Stimulated activated CD4-positive, alpha-beta T cell treated with anti-CD3 and anti-CD28 coated beads, Interleukin-12 subunit alpha, Interleukin-12 subunit beta, amount 100 ng/mL, for 48 hours (primary cell): ENCODE measurements around the gene BRMS1.
"Not testable (repeated sequence)": the region's sequence is repeated elsewhere in the genome, so short reads cannot be mapped to it uniquely, and the experiment has no call there.

Source experiments
- DNase-seq, 3 donors: peaks; one replicate each; pipeline ENCODE4 v3.0.0-alpha.2; 2020; ENCODE audit warnings: low read depth in 2 of 3, low spot score in 1 of 3

BRMS1 gene

DNA sequence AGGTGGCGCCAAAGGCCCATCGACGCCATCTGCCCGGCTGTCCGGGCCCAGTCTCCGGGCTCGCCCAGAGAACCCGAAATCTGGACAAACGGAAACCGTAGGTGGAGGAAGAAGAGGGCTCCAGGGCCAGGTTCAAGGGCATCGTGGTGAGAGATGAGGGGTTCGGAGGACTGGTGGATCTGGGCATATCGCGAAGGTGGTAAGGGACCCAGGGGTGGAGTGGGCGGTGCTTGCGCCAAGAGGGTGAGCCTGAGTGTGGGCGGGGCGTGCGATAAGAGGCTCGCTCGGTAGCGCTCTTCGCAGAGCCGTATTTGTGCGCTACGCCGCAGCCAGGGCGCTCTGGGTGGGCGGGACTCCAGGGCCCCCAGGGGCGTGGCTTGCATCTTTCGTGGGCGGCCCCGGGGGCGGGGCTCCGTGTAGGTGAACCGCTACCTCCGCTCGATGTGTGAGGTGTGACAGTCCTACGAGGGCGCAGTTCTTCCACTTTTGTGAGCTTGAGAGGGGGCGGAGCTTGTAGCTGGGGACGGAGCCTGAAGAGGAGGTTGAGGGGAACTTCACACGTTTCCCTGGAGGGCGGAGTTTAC, 32.8 kb downstream of the BRMS1 start:
- DNase-seq = peak; percentile 82 to 95 (median 92)

DNA sequence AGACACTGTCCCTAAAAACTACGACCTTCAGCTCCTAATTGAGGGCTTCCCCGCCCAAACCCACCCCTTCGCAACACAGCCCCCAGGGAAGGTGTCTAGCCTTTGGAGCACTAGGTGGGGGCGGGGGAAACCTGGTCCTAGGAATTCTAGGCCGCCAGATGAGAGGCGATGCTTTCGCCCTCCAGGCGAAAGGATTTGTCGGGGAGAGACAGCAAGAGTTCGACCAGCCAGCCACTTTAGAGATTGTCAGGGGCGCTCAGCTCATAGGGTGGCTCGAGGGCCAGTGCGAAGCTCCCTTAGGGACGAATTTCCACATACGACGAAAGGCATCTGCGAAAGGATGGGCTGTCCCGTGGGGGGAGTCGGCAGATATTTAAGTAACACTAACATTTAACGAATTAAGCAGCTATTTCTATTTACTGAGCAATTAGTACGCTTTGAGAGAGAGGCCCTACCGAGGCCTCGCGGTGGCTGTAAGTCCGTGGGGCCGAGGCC, 33.4 kb downstream of the BRMS1 start:
- DNase-seq = no peak

DNA sequence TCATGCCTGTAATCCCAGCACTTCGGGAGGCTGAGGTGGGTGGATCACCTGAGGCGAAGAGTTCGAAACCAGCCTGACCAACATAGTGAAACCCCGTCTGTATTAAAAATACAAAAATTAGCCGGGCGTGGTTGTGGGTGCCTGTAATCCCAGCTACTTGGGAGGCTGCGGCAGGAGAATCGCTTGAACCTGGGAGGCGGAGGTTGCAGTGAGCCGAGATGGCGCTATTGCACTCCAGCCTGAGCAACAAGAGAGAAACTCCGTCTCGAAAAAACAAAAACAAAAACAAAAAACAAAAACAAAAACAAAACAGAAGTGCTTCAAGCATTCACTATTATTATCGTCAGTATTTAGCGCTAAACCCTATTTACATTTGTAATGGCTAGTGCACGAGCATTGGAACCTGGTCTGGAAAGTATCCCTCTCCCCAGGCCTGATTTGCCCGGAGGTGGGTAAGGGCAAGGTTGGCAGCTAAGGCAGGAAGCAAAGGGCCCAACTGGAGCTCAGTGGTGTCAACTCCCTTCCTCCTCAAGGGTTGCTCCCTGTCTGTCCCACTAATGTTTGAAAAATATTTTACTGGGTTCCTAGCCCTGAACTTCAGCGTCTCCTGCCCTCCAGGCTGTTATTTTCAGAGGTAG, 34.0 kb downstream of the BRMS1 start:
- not testable (repeated sequence) for DNase-seq

DNA sequence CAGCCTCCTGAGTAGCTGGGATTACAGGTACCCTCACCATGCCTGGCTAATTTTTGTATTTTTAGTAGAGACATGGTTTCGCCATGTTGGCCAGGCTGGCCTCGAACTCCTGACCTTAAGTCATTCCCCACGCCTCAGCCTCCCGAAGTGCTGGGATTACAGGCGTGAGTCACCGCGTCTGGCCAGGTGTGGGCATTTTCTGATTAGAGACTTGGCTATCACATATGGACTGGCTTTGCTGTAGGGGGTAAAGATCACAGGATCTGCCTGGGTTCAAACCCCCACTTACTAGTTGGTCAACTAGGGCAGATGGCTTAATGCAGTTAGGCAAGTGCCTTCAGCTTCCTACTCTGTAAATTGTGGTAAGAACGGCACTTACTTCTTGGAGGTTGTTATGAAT, 34.6 kb downstream of the BRMS1 start:
- DNase-seq = no peak

DNA sequence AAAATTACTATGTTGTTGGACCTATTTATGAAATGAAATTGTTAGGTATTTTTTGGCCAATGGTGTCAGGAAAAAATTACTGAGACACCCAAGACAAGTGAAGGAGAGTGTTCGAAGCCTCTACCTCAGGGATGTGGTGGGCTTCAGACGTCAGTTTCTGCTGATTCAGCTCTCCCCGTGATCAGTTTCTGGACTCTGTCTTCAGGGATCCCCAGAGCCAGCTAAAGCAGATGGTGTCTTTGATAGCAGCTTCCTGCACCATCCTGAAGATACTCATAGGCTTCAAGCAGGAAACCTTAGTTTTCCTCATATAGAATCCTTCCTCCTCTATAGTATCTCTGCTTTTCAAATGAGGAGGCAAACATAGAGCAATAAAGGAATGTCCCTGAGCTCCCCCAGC, 35.4 kb downstream of the BRMS1 start:
- DNase-seq = no peak

DNA sequence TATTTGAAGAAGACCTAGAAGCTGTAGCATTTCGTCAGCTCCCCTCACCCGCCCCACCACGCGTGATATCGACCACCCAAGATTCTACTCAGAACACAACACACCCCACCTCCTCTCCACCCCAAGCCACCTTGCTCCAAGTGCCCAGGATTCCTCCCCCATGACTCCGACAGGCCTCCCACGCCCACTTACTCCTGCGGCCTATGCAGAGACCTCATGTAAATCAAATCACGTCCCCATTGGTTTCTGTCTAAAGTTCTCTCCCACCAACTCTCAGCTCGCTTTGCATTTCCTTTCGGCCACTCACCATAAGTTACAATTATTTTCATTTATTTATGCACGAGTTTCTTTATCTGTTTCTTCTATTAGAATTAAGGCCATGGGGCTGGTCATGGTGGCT, 42.2 kb downstream of the BRMS1 start:
- no peak for DNase-seq

DNA sequence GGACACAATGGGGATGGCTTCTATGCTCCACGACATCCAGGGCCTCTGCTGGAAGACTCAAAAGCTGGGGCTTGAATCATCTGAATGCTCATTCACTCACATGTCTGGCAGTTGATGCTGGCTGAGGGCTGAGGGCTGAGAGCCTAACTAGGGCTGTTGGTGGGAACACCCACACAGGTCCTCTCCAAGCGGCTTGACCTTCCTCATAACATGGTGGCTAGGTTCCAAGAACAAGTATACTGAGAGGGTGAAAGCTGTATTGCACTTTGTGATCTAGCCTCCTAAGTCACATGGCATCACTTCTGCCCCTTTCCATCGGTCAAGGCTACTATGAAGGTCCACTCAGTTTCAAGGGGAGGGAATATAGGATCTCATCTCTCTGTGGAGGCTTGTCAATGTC, 45.7 kb downstream of the BRMS1 start:
- DNase-seq = no peak

DNA sequence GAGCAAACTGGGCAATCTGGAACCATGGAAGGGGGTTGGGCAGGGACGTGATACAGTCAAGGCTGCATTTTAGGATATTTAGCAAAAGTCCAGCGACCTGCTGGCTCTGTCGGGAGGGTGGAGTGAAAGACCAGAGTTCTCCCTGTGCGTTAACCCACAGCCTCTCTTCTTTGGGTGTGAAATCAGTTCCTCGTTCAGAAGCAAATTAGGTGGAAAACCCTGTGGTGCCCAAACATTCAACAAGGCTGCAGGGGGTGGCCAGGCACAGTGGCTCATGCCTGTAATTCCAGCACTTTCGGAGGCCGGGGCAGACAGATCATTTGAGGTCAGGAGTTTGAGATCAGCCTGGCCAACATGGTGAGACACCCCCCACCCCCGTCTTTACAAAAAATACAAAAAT, 47.3 kb downstream of the BRMS1 start:
- no peak for DNase-seq

DNA sequence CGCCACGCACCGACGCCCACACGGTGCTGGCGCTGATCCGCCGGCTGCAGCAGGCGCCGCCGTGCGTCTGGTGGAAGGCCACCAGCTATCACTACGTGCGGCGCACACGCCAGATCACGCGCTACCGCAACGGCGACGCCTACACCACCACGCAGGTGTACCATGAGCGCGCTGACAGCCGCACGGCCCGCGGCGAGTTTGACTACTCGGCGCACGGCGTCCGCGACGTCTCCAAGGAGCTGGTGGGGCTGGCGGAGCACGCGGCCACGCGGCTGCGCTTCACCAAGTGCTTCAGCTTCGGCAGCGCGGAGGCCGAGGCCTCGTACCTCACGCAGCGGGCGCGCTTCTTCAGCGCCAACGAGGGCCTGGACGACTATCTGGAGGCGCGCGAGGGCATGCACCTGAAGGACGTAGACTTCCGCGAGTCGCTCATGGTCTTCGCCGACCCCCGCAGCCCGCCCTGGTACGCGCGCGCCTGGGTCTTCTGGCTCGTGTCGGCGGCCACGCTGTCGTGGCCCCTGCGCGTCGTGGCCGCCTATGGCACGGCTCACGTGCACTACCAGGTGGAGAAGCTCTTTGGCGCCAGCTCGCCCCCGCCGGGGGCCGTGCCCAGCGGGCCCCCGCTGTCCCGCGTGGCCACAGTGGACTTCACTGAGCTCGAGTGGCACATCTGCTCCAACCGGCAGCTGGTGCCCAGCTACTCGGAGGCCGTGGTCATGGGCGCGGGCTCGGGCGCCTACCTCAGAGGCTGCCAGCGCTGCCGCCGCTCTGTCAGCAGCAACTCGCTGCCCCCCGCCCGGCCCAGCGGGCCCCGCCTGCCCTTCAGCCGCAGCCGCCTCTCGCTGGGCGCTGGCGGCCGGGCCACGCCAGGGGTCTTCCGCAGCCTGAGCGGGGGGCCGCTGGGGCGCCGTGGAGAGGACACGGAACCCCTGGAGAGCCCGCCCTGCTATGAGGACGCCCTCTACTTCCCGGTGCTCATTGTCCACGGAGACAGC, 50.0 kb downstream of the BRMS1 start:
- no peak for DNase-seq

DNA sequence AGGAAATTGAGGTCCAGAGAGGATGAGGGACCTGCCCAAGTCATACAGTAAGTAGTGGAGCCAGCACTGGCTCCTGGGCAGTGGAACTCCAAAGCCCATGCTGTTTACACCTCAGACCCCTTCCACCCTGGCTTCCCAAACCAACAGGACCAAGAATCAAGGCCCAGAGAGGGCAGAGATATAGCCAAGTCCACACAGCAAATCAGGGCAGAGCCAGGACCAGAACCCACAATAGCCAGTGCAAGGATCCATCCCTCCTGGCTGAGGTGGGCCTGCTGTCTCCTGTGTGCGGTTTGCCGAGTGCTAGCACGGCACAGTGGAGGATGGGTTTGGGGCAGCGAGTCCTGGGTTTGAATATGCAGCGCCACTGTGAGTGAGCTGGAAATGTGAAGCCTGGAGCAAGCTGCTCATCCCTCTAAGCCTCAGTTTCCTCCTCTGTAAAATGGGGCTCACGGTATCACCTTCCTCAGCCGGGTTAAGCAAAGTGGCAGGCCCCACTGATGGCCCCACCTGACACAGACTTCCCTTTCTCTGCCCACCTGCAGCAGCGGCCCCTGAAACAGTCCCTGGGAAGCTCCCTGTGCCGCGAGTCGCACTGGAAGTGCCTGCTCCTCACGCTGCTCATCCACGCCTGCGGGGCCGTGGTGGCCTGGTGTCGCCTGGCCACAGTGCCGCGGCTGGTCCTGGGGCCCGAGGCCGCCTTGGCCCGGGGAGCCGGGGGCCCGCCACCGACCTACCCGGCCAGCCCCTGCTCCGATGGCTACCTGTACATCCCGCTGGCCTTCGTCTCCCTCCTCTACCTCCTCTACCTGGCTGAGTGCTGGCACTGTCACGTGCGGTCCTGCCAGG, 50.9 kb downstream of the BRMS1 start:
- DNase-seq = no peak

DNA sequence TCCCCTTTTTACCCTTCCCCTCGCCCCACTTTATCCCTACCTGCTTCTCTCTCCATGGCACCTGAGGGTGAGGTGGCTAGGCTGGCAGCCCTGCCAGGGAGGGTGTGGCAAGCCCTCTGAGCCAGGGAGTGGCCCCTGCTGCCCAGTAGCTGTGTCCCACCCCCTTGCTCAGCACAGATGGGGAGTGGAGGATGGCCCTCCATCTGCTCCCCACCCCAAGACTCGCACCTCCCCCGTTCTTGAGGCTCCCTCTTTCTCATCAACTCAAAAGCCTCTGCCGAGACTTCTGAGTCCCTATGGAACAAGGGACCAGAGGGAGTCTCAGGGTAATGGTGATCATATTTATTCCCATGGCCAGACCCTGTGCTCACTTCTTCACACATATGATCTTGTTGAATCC, 51.6 kb downstream of the BRMS1 start:
- DNase-seq = no peak

DNA sequence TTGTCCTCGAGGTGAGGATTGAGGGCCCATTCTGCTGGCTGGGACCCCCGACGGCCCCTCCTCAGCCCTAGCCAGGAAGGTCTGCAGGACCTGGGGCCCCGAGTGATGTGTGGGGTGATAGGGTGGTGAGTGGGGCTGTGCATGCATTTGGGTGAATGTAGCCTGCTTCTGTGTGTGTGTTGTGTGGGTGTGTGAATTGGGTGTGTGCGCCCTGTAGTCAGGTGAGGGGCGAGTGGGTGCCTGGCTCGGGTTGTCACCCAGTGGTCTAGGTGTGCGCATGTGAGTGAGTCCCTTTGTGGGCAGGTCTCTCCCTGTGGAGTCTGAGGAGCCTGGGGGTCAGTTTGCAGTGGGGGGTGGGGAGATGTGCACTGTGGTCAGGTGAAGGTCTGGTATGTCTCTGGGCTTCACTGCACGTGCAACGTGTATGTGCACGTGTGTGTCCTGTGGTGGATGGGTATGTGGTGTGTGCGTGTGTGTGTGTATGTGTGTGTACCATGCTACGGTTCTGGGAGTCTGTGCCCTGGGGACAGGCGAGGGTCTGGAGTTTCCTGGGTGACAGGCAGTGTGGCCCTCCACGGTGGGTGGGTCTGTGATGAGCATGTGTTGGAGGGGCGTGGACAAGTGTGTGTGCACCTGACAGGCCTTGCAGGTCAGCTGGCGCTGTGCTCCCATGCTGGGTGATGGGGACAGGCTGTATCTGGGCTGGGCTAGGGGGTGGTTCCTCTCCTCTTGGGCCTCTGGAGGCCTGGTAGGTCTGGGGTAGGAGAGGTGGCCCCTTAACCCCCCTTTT, 52.2 kb downstream of the BRMS1 start:
- DNase-seq = no peak

DNA sequence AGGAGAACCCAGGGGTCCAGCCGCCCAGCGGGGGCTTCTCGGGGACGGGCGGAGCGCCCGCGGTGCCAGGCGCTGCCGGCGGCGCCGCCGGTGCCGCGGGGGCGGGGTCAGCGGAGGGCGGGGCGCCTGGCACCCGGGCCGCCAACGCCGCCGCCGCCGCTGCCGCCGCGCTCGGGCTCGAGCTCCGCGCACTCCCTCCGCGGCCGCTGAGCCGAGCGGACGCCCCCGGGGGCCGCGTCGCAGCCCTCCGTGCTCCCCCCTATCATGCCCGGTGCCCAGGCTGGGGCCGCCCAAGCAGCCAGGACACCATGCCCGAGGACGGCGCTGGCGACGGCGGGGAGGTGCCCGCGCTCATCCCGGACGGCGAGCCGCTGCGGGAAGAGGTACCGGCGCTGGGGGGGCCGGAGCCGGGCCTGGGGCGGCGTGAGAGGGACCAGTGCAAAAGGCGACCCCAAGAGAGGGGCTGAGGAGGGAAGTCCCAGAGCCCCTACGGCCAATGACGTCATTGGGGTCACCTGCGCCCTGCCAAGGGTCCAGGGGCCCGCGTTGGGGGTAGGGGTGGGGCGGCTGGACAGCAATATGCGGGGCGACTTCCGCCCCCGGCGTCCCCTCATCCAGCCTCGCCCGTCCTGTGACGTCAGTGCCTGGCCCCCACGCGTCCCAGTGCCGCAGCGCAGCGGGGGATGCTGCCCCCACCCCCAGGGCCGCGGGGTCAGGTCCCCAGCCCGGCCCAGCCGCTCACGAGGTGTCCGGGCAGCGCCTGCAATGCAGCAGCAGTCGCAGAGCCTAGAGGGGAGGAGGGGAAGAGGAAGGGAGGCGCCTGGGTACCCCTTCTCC, 53.0 kb downstream of the BRMS1 start, which contains the start of gene TMEM151A:
TSS of gene TMEM151A (plus strand) at position 189 of the 837 bp plus-strand sequence. CDS start at position 309, 120 bp downstream.
- no peak for DNase-seq

DNA sequence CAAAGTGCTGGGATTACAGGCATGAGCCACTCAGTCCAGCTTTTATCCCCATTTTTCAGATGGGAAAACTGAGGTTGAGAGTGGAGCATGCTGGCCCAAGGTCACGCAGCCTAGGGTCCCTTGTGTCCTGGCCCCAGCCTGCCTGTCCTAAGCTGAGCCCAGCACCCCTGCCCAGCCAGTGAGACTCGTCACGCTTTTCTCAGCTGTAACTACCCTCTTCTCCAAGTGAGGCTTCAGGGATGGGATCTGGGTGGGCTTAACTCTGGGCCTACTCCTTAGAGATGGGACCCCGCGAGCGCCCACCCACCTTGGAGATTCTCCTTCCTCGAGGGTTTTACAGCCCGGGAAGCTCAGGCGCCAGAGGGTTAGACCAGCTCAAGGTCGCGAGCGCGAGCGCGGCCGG, 53.6 kb downstream of the BRMS1 start:
- no peak for DNase-seq

DNA sequence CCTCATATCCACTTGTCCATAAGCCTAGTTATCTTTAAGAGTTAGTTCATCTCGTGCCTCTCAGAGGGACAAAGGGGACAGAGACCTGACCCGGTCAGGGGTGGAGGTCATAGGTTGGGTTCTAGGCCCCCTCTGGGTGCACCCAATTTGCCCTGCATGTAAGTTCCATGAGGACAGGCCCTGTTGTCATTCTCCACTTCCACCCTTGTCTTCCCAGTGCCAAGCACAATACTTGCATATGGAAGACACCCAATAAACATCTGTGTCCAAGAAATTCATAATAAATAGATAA, 54.6 kb downstream of the BRMS1 start:
- DNase-seq = no peak

DNA sequence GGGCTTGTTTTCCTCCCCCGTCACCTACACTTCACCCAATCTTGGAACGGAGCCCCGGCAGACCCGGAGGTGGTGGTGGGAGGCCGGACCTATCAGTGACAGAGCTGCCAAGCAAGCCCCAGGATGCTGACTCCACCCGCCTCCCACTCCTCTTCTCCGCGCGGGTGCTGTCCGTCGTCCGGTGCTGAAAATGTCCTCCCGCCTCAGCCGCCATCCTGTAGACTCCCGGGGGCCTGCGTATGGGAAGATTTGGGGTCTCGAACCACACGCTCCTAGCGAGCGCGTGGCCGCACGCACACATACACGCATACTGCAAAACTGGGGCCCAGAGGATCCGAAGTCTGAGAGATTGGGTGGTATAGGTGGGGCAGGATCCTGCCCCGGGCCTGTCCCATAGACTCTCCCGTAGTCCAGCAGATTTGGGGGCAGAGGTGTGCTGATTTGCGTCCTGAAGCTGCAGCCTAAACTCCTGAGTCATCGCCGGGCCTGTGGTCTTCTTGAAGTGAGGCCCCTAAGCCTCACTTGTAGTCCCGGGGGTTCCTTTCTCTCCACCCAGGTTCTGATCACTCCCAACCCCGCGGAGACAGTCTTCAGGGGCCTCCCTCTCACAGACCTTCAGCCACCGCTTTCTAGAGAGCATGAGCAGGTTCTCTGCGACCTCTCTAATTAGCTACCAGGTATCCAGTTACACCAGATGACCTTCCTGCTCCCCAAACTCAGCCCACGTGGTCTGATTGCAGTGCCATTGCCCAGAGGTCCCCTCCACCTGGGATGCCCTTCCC, 55.2 kb downstream of the BRMS1 start:
- peak; percentile 76 to 78 (median 76) for DNase-seq

DNA sequence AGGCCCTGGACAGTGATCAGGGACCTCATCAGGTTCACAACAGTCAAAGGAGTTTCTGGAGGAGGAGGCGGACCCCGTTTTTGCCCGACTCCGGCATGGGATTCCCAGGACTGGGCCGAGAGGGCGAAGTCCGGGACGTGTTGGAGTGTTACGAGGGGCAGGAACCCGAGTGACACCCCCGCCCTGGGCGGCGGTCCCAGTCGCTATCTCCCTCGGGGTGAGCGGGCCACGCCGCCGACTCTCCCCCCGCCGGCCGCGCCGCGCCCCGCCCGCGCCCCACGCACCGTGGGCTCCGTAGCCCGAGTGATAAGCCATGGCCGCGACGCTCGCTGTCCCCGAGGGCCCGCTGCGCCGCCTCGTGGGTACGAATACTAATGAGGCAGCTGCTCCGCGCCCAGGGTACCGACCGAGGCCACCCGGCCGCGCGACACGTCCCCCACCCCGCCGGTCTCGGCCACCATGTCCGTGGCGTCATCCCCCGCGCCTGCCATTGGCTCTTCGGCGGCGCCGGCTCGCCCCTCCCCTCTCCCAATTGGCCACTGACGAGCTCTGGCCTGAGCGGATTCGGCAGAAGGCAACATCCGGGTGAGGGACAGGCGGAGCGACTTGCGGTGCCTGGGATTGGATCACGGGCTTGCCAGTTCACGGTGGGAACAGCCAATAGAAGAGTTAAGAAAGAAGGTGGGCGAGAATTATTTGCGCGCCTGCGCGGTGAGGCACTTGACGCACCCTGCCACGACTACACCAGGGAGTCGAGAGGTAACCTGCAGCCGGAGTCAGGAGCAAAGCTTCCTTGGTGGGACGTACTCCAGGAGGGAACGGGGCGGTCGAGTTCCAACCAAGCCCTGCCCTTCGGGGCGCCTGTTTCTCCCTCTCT, 56.0 kb downstream of the BRMS1 start, which contains the start of gene YIF1A:
TSS of gene YIF1A (minus strand) at position 473 of the 877 bp plus-strand sequence. CDS start at position 315, 158 bp downstream.
- DNase-seq = peak; percentile 94 to 98 (median 98)
